Measurements from ENCODE around the gene ITGA11.

ITGA11 gene

DNA sequence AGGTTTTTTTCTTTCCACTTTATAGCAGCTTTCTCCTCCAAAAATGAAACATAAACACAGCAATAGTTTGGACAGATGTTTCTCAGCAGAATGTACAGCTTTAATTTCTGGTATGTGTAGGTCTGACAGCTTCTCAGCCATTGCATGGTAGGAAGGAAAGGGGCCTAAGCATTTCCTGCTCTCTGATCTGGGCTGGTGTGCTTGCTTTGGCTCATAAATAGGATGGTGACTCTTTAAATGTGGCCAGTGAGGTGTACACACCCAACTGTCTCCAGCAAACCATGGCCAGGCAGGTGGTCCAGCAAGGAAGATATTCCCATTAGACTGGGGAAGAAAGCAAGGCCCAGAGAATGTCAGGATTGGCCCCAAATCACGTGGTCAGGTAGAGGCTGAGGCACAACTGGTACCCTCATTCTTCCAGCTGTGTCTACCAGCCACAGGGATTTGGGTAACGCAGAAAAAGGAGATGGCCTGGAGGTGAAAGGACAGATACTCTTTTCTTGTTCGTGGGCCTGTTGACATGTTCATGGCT, 52.1 kb downstream of the ITGA11 start:
- FAIRE-seq (no peak), DNase-seq (ENCODE audit: insufficient read length, low spot score) (no peak)
- no peak for TF ChIP-seq POLR2A (IDR thresholded peaks at IDR 0.05; ENCODE audit: low read depth, low read length)

DNA sequence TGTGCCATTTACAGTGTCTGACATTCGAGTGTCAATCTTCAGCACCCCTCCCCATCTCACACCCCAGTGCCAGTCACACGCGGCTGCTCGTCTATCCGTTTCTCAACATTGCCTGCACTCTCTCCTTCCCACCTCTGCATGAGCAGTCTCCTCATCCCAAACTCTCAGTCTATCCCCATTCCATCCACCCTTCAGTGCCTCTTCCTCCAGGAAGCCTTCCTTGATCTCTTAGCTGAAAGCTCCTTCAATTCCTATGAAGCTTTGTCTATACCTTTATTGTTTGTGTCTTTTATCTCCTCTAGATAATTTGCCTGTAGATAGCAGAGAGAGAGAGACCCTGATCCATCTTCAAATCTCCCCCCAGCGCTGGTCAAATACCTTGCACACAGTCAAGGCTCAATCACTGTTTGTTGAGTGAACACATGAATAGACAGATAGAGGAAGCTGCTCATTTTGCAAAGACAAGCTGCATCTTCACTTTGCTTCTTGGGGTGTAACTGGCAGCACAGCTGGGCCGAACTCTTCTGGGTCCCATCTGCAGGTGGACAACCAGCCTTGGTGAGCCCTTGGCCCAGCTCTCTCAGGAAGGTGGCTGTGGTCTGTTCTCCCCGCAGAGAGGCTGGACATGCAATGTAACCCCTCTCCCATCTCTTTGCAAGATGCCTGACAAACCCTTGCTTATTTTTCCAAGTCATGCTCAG, 52.8 kb downstream of the ITGA11 start:
- FAIRE-seq (no peak), DNase-seq (ENCODE audit: insufficient read length, low spot score) (no peak)

DNA sequence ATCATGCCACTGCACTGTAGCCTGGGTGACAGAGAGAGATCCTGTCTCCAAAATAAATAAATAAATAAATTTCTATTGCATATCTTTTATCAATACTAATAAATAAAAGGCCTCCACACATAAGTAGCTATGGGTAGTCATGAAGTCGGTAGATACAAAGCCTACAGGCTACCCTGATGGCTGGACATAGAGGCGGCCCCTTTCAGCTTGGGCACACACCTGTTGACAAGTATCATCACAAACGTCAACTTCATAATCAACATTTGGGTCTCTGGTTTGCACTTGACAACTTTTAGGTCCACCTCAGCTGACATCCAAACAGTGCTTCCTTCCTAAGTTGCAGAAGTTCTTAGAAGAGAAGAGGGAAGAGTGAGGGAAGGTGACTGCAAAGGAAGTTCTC, 53.4 kb downstream of the ITGA11 start:
- FAIRE-seq (no peak), DNase-seq (ENCODE audit: insufficient read length, low spot score) (no peak)
- no peak for TF ChIP-seq POLR2A (IDR thresholded peaks at IDR 0.05; ENCODE audit: low read depth, low read length)

More for the DNA sequence above, 52.8 kb downstream of the ITGA11 start:
- no peak for TF ChIP-seq POLR2A (IDR thresholded peaks at IDR 0.05; ENCODE audit: low read depth, low read length)

DNA sequence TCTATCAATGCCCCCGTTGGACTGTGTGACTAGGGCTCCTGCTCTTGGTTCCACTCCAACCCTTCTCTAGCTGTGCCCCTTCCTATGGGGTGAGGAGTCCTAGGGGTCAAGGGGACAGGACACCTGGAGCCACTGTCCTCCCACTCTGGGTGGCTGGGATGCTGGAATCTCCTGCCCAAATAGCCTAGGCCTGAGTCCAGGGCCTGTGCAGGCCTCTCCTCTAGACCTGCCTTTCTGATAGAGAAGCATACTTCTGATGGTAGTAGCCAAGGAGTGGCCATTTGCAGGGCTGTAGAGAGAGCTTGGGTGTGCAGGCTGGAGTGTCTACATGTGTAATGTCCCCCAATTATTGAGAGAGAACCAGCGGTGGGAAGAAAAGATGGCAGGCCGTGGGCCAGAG, 54.2 kb downstream of the ITGA11 start:
- no peak for DNase-seq (ENCODE audit: insufficient read length, low spot score)
- no peak for TF ChIP-seq POLR2A (IDR thresholded peaks at IDR 0.05; ENCODE audit: low read depth, low read length)
- no peak for FAIRE-seq

DNA sequence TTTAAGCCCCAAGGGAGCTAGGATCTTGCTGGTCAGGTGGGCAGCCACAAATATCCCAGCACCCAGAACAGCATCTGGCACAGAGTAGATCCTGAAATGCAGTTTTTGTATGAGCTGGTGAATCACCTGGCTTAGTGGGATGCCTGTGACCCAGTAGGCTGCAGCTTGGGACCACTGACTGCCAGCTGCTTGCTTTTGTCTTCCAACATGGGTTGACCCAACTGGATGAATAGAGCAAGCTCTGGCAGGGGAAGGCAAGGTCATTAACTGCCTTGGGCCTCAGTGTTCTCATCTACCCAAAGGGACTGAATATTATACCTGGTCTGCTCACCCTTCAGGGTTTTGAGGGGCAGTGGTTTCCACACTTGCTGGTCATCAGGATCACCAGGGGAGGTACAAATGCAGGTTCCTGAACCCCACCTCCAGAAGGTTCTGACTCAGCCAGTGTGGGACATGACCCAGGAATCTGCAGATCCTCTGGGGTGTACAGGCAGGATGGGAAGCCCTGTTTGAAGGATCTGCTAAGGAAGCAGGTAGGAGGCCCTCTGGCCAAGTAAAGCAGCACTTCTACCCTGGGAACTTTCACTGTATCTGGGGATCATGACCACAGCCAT, 55.4 kb downstream of the ITGA11 start:
- FAIRE-seq (no peak), DNase-seq (ENCODE audit: insufficient read length, low spot score) (no peak)
- no peak for TF ChIP-seq POLR2A (IDR thresholded peaks at IDR 0.05; ENCODE audit: low read depth, low read length)

DNA sequence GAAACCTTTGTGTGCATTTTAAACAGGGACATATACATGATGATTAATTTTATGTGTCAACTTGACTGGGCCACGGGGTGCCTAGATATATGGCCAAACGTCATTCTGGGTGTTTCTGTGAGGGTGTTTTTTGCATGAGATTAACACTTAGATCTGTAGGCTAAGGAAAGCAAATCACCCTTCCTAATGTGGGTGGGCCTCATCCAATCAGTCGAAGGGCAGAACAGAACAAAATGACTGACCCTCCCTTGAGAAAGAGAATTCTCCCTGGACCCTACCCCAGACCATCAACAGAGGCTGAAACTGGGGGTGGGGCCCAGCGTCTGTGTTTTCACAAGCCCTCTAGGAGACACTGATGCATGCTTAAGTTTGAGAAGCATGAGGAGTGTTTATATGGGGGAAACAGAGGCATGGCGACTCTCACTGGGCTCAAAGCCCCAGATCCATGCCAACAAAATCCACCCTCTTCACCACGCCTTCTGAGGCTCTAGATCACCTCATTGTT, 56.2 kb downstream of the ITGA11 start:
- DNase-seq (ENCODE audit: insufficient read length, low spot score) (no peak), FAIRE-seq (no peak)
- no peak for TF ChIP-seq POLR2A (IDR thresholded peaks at IDR 0.05; ENCODE audit: low read depth, low read length)

DNA sequence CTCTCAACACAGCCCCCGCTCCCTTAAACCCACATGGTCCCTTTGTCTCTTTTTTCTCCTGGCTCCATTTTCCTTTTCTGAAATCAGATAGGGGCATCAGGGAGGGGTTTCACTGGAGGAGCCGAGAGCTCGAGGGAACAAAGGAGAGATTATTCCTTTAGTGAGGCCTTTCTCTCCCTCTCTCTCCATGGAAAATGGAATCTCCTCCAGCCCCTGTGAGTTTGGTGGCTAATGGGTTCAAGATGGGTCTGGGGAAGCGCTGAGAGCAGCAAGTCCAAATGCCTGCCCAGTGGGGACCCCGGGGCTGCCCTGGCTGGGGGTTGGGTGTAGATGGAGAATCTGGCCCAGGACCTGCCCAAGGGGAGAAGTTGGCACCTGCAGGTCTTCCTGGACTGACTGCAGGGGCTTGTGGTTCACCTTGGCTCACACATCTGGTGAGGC, 56.8 kb downstream of the ITGA11 start:
- DNase-seq (ENCODE audit: insufficient read length, low spot score) (no peak), FAIRE-seq (no peak)
- TF ChIP-seq POLR2A (IDR thresholded peaks at IDR 0.05; ENCODE audit: low read depth, low read length): no peak

DNA sequence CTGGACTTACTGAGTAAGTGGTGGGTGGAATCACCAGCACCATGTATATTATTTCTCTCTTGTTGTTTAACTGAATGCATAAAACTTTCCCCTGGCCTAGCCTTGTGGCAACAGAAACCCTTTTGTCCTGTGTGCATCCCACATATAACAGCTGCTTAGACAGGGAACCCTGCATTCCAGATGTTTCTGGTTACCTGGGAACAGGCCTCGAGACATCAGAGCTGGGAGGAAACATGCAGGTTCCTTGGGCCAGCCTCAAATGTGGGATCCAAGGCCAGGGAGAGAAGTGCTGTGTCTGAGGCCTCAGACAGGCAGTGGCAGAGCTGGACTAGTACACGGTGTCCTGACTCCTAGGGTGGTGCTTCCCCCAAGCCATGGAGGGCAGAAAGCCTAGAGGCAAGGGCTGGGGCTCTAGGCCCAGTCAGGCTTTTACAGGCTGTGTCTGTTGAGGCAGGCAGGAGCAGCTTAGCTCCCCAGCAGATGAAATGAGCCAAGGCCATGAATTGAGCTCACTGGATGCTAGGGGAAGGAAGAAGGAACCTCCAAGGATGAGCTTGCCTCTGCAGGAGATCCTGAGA, 57.7 kb downstream of the ITGA11 start:
- FAIRE-seq (no peak), DNase-seq (ENCODE audit: insufficient read length, low spot score) (no peak)
- TF ChIP-seq POLR2A (IDR thresholded peaks at IDR 0.05; ENCODE audit: low read depth, low read length): no peak

DNA sequence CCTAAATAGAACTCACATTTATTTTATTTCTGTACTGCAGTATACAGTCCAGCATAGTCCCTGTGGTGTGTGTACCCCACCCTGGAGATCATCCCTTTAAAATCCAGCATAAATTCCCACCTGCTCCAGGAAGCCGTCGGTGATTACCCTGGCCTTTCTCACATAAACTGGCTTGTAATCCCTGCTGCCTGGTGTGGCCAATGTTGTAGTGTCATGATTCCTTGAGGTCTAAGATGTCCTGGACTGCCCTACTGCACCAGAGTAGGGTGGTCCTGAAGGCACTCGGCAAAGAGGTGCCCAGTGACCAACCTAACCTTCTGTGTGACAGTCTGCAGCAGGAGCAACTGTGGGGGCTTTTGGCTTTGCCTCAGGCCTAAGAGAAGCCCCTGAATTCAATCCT, 58.9 kb downstream of the ITGA11 start:
- FAIRE-seq: no peak
- DNase-seq (ENCODE audit: insufficient read length, low spot score): no peak

DNA sequence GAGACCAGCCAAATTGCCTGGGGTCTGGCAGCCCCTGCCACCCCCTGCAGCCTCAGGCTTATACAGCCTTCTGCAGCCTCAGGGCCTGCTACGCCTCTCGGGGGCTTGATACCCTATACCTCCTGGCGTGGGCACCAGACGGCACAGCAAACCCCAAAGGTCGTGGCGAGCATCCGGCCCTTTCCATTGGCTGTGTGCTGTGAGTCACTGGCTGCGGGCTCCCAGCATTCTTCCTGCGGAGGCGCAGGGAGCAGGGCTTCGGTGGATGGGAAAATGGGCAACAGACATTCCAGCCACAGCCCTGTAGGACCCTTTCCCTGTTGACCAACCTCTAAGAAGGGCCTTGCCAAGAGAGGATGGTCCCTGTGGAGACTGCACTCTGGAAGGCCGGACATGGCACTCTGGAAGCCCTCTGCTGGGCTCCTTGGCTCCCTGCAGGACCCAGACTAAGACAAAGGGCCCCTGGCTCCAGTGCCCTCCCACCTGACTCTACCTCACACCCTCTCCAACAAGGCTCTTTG, 59.6 kb downstream of the ITGA11 start:
- DNase-seq (ENCODE audit: insufficient read length, low spot score): peak; percentile 13
- no peak for FAIRE-seq
- TF ChIP-seq POLR2A (IDR thresholded peaks at IDR 0.05; ENCODE audit: low read depth, low read length): no peak

More for the DNA sequence above, 58.9 kb downstream of the ITGA11 start:
- no peak for TF ChIP-seq POLR2A (IDR thresholded peaks at IDR 0.05; ENCODE audit: low read depth, low read length)

DNA sequence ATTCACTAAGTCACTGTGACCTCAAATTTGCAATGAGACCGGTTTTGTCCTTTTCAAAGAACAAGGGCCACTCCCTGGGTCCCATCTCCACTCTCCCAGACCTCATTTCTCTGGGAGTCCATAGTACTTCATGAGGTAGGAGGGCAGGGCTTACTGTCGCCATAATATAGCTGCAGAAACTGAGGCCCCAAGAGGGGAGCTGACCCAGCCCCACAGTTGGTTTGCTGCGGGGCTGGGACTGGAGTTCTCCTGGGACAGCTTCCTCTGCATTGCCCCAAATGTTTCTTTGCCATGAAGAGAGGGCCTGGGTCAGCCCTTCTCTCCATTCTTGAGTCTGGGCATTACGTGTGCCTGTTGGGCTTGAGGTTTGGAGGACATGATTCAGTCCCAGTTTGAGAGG, 60.1 kb downstream of the ITGA11 start:
- no peak for TF ChIP-seq POLR2A (IDR thresholded peaks at IDR 0.05; ENCODE audit: low read depth, low read length)
- no peak for FAIRE-seq
- no peak for DNase-seq (ENCODE audit: insufficient read length, low spot score)

DNA sequence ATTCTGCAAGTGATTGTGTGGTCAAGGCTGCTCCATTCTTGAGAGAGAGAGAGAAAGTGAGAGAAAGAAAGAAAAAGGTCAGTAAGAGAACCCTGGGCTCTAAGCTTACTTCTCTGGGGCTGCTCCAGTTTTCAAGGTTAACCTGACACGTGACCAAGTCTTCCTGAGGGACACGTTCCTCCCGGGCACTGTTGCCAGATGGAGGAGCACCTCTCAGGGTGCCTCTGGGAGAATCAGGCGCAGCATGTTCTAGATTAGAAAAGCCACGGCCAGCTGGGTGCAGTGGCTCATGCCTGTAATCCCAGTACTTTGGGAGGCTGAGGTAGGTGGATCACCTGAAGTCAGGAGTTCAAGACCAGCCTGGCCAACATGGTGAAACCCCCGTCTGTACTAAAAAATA, 60.8 kb downstream of the ITGA11 start:
- FAIRE-seq (no peak), DNase-seq (ENCODE audit: insufficient read length, low spot score) (no peak)
- TF ChIP-seq POLR2A (IDR thresholded peaks at IDR 0.05; ENCODE audit: low read depth, low read length): no peak

DNA sequence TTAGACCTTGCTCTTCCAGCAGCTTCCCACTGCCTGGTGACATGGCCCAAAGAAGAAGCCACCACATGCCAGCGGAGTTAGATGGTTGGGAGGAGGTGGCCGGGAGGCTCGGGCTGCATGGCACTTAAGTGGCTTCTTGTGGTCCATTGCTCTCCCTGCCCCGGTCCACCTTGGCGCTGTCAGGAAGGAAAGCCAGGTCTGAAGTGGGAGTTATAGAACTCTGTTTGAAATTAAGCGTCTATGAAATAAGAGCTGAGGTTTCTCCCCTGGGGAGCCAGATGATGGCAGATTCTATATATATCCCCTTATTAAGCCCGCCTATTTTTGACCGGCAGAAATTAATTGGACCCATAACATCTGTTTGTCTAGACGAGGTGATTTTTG, 61.2 kb downstream of the ITGA11 start:
- DNase-seq (ENCODE audit: insufficient read length, low spot score) (no peak), FAIRE-seq (no peak)
- no peak for TF ChIP-seq POLR2A (IDR thresholded peaks at IDR 0.05; ENCODE audit: low read depth, low read length)

Data from H54 (cell line).